ENCODE measurements around the gene OPN1MW. TPM values are rescaled to one million over a fixed set of nuclear protein-coding genes. Genes with fewer than 3 reads are reported as not detected.

The OPN1MW gene
- total and polyA plus RNA-seq, 9 of the 15 experiments (the other 6 are each of a cell fraction or from before 2014, with no cell fraction given): not detected

GRCh38 chrX:154142386-154142785, 40.0 kb upstream of the OPN1MW start:
- FAIRE-seq: no peak
- ChIA-PET POLR2A (interaction anchor here (0.7 kb wide), 1 partner anchor 42 kb away, joined by 3 read pairs; no protein-coding TSS in a partner anchor), CTCF (ENCODE audit: low intra/inter-chr PET ratio) (interaction anchor here (0.6 kb wide), 1 partner anchor 274 kb away, joined by 3 read pairs; no protein-coding TSS in a partner anchor)
- Histone ChIP-seq H3K4me3 (no peak overlapping the region), H3K27ac (ENCODE audit: extremely low read depth, low read depth, low read length) (no peak overlapping the region), H3K9me1 (ENCODE audit: control insufficient read depth, insufficient read depth, low read length) (no peaks in the 10 kb centered on the region), H3K4me1 (replicated peaks in 1 of 2; ENCODE audit: control insufficient read depth in 2 of 2, insufficient read depth in 2 of 2, low read length in 2 of 2) (peaks cover 0 to 5% of the 10 kb centered on the region in 2 experiments; a peak in 2 of 5 replicates), H3K36me3 (ENCODE audit: control insufficient read depth, insufficient read depth, low read length) (no peaks in the 10 kb centered on the region), H3K9me3 (replicated peaks; ENCODE audit: control insufficient read depth, insufficient read depth, low read depth, low read length) (no peaks in the 10 kb centered on the region), H3K27me3 (ENCODE audit: control insufficient read depth in 2 of 2, insufficient read depth in 2 of 2, low read length in 2 of 2) (no peaks in the 10 kb centered on the region), H4K20me1 (replicated peaks; ENCODE audit: control insufficient read depth, insufficient read depth, low read length) (no peaks in the 10 kb centered on the region), H3K4me2 (ENCODE audit: insufficient read depth, low read length) (no peak overlapping the region), H3K9ac (ENCODE audit: insufficient read depth in 1 of 2, low read depth in 2 of 2, low read length in 2 of 2) (no peak overlapping the region), H3K79me2 (ENCODE audit: control insufficient read depth, insufficient read depth, low read length) (no peaks in the 10 kb centered on the region), H2AFZ (ENCODE audit: low read depth, low read length) (no peak overlapping the region)
- 76% methylated on average over 6 of the region's 8 CpGs for WGBS (ENCODE audit: insufficient coverage, low coverage, missing lambda C conversion rate)
- BruUV-seq (replicated peaks): no TSS peak
- in situ Hi-C loops (cut with MboI) (loop anchor here (10.0 kb wide), 1 partner anchor 82 kb away; no protein-coding TSS in a partner anchor), intact Hi-C loops (cut with micrococcal nuclease) (no loop called here)
- TF ChIP-seq PBX2 (CRISPR knock-in tag; IDR thresholded peaks at IDR 0.05; ENCODE audit: low read depth) (no peak), PBX2 (tag; conservative IDR thresholded peaks at IDR 0.05; ENCODE audit: low read depth) (no peak), PRPF4 (IDR thresholded peaks at IDR 0.05; ENCODE audit: insufficient read depth, low read depth, low read length, poor library complexity, severe bottlenecking) (no peak), ELK1 (CRISPR knock-in tag; IDR thresholded peaks at IDR 0.05) (no peak), PHF20 (IDR thresholded peaks at IDR 0.05; ENCODE audit: partially characterized antibody) (no peak), RNF219 (CRISPR knock-in tag; IDR thresholded peaks at IDR 0.05) (no peak), HDAC2 (IDR thresholded peaks at IDR 0.05) (no peak), ZBED1 (IDR thresholded peaks at IDR 0.05) (no peak), ZNF197 (CRISPR knock-in tag; IDR thresholded peaks at IDR 0.05; ENCODE audit: low read depth) (no peak), NFE2 (IDR thresholded peaks at IDR 0.05; ENCODE audit: low read depth) (no peak)
- ATAC-seq: no peak
- DNase-seq (ENCODE audit: extremely low read depth in 1 of 4, low spot score in 3 of 4): no peak

All from K562 (cell line).